Measurements from ENCODE around the gene GET4.
A peak's percentile ranks its signal among the peaks of the same experiment; 100 is the strongest.
"Not testable (repeated sequence)": the region's sequence is repeated elsewhere in the genome, so short reads cannot be mapped to it uniquely, and the experiment has no call there.

Gene GET4

GRCh38 chr7:901388-902154, 25.2 kb downstream of the GET4 start:
- DNase-seq = peak; percentile 90

- no peak for DNase-seq
Measured at GRCh38 chr7:902996-903395, 26.6 kb downstream of the GET4 start.

- DNase-seq = no peak
Measured at GRCh38 chr7:903921-904755, 27.8 kb downstream of the GET4 start.

- no peak for DNase-seq
Measured at GRCh38 chr7:904847-905246, 28.5 kb downstream of the GET4 start.

GRCh38 chr7:906776-907157, 30.4 kb downstream of the GET4 start:
- DNase-seq = no peak

GRCh38 chr7:907158-907980, 31.0 kb downstream of the GET4 start:
- DNase-seq = no peak

GRCh38 chr7:908159-908581, 31.8 kb downstream of the GET4 start:
- no peak for DNase-seq

- DNase-seq = not testable (repeated sequence)
Measured at GRCh38 chr7:908591-909357, 32.4 kb downstream of the GET4 start.

- no peak for DNase-seq
Measured at GRCh38 chr7:909358-910329, 33.3 kb downstream of the GET4 start.

- DNase-seq = no peak
Measured at GRCh38 chr7:910441-910861, 34.1 kb downstream of the GET4 start.

- no peak for DNase-seq
Measured at GRCh38 chr7:910931-911431, 34.6 kb downstream of the GET4 start.

GRCh38 chr7:911791-912480, 35.6 kb downstream of the GET4 start:
- no peak for DNase-seq

- DNase-seq = no peak
Measured at GRCh38 chr7:913736-914520, 37.6 kb downstream of the GET4 start.

GRCh38 chr7:914521-915194, 38.3 kb downstream of the GET4 start:
- DNase-seq = no peak

- DNase-seq = no peak
Measured at GRCh38 chr7:915291-916218, 39.2 kb downstream of the GET4 start.

GRCh38 chr7:916291-916941, 40.1 kb downstream of the GET4 start:
- DNase-seq = no peak

Data from T1000 (cell line).